H1 (cell line): ENCODE results near the gene EEIG1. TPM values are rescaled to one million over a fixed set of nuclear protein-coding genes. Genes with fewer than 3 reads are reported as not detected.

Source experiments
- CTCF ChIA-PET: fragments of 300-600 bp; sonication (Branson Sonifier 250); formaldehyde crosslinking; loops from one replicate; lab custom pipeline; 2021; ENCODE audit not compliant: partially characterized antibody; lab: Charles Lee
- POLR2A ChIA-PET: fragments of 300-600 bp; sonication (Branson Sonifier 250); formaldehyde crosslinking; loops from one replicate; lab custom pipeline; 2021; ENCODE audit warnings: inconsistent platforms; ENCODE audit not compliant: partially characterized antibody; lab: Charles Lee
- DNase-seq, 2 experiments: peaks; one replicate each; pipeline versions ENCODE4 v3.0.0 to v3.0.0-alpha.2; 2010 to 2022; ENCODE audit warnings: low spot score in 2 of 2, low read depth in 1 of 2, mixed read lengths in 1 of 2
- FAIRE-seq: peaks from 2 replicates; lab custom pipeline; 2011; peaks lifted over from hg19 to GRCh38; lab: Jason Lieb, UNC
- H2AFZ ChIP-seq: 2 replicates; pipeline ENCODE4 v1.8.1; 2012; ENCODE audit warnings: low read length, inconsistent platforms
- H2AK5ac ChIP-seq: 2 replicates; pipeline ENCODE4 v1.6.1; 2013; ENCODE audit warnings: low read depth, low read length
- H2BK120ac ChIP-seq: replicated peaks from 2 replicates; pipeline ENCODE3; 2013; ENCODE audit warnings: low read depth, low read length, inconsistent platforms
- H2BK12ac ChIP-seq: 2 replicates; pipeline ENCODE4 v1.6.1; 2013; ENCODE audit warnings: low read depth, low read length
- H2BK15ac ChIP-seq: 2 replicates; pipeline ENCODE4 v1.6.1; 2013; ENCODE audit warnings: low read length
- H2BK20ac ChIP-seq: 2 replicates; pipeline ENCODE4 v1.6.1; 2013; ENCODE audit warnings: low read length
- H2BK5ac ChIP-seq: 2 replicates; pipeline ENCODE4 v1.6.1; 2013; ENCODE audit warnings: low read depth, low read length
- H3K14ac ChIP-seq: 2 replicates; pipeline ENCODE4 v1.6.1; 2013; ENCODE audit warnings: inconsistent platforms; ENCODE audit not compliant: insufficient read length
- H3K18ac ChIP-seq: 2 replicates; pipeline ENCODE4 v1.6.1; 2013; ENCODE audit warnings: low read length; ENCODE audit errors: extremely low read depth
- H3K23ac ChIP-seq: 2 replicates; pipeline ENCODE4 v1.6.1; 2013; ENCODE audit warnings: inconsistent platforms; ENCODE audit not compliant: insufficient read length
- H3K23me2 ChIP-seq: 2 replicates; pipeline ENCODE4 v1.6.1; 2013; ENCODE audit warnings: low read depth, low read length
- H3K27ac ChIP-seq: 2 replicates; pipeline ENCODE4 v1.6.1; 2011; ENCODE audit warnings: low read depth, low read length, inconsistent platforms
- H3K27me3 ChIP-seq, 4 experiments: replicated peaks in 1 of 4; 1 replicate in 1 of 4; 2 replicates in 3 of 4; pipeline versions ENCODE4 v1.6.1 to v1.8.1; 2011 to 2013; ENCODE audit warnings: low read length in 3 of 4, mild to moderate bottlenecking in 3 of 4, inconsistent platforms in 2 of 4, mixed read lengths in 2 of 4, moderate library complexity in 1 of 4; ENCODE audit not compliant: control insufficient read depth in 3 of 4, insufficient read depth in 3 of 4; ENCODE audit errors: extremely low read depth in 1 of 4
- H3K36me3 ChIP-seq, 4 experiments: 2 replicates each; pipeline versions ENCODE4 v1.6.1 to v1.8.1; 2011 to 2013; ENCODE audit warnings: mild to moderate bottlenecking in 4 of 4, low read length in 3 of 4, moderate library complexity in 2 of 4, control low read depth in 1 of 4, inconsistent platforms in 1 of 4; ENCODE audit not compliant: insufficient read depth in 4 of 4, control insufficient read depth in 2 of 4
- H3K4ac ChIP-seq: replicated peaks from 2 replicates; pipeline ENCODE3; 2013; ENCODE audit warnings: low read length, low read depth, mixed read lengths, inconsistent platforms; ENCODE audit not compliant: insufficient read length
- H3K4me1 ChIP-seq, 4 experiments: replicated peaks in 1 of 4; 1 replicate in 1 of 4; 2 replicates in 3 of 4; pipeline versions ENCODE4 v1.6.1 to v1.8.1; 2011 to 2013; ENCODE audit warnings: low read length in 3 of 4, inconsistent platforms in 2 of 4, mixed read lengths in 1 of 4; ENCODE audit not compliant: insufficient read depth in 4 of 4, control insufficient read depth in 3 of 4
- H3K4me2 ChIP-seq, 2 experiments: 2 replicates each; pipeline versions ENCODE4 v1.6.1 to v1.8.1; 2011 to 2013; ENCODE audit warnings: low read depth in 2 of 2, low read length in 2 of 2, control low read depth in 1 of 2, inconsistent platforms in 1 of 2, mild to moderate bottlenecking in 1 of 2; ENCODE audit not compliant: insufficient read depth in 1 of 2
- H3K4me3 ChIP-seq, 4 experiments: fragments of 200-600, 300-600 bp in 1 of 4; sonication (generic), shearing (Covaris generic), sonication (Bioruptor Twin) in 1 of 4; 2 replicates each; pipeline versions ENCODE4 v1.5.1 to v1.8.1; 2011 to 2016; ENCODE audit warnings: low read length in 4 of 4, low read depth in 3 of 4, control low read depth in 2 of 4, inconsistent platforms in 2 of 4, mild to moderate bottlenecking in 2 of 4, mixed read lengths in 1 of 4, moderate library complexity in 1 of 4; ENCODE audit not compliant: insufficient read depth in 2 of 4; ENCODE audit errors: extremely low read depth in 1 of 4
- H3K56ac ChIP-seq: replicated peaks from 2 replicates; pipeline ENCODE3; 2013; ENCODE audit warnings: low read depth, mild to moderate bottlenecking, mixed read lengths, low read length, inconsistent platforms; ENCODE audit not compliant: insufficient read length
- H3K79me1 ChIP-seq: 2 replicates; pipeline ENCODE4 v1.6.1; 2013; ENCODE audit warnings: low read depth, low read length, control low read depth
- H3K79me2 ChIP-seq, 2 experiments: 2 replicates each; pipeline versions ENCODE4 v1.6.1 to v1.8.1; 2012 to 2013; ENCODE audit warnings: low read length in 2 of 2, mild to moderate bottlenecking in 2 of 2, inconsistent platforms in 1 of 2; ENCODE audit not compliant: insufficient read depth in 2 of 2, control insufficient read depth in 1 of 2
- H3K9ac ChIP-seq, 4 experiments: replicated peaks in 1 of 4; 1 replicate in 1 of 4; 2 replicates in 3 of 4; pipeline versions ENCODE4 v1.6.1 to v1.8.1; 2011 to 2013; ENCODE audit warnings: low read depth in 3 of 4, low read length in 3 of 4, control low read depth in 2 of 4, mild to moderate bottlenecking in 2 of 4, moderate library complexity in 2 of 4, inconsistent platforms in 1 of 4; ENCODE audit errors: extremely low read depth in 1 of 4
- H3K9me3 ChIP-seq, 2 experiments: 2 replicates each; pipeline versions ENCODE4 v1.6.1 to v1.8.1; 2012 to 2013; ENCODE audit warnings: mild to moderate bottlenecking in 2 of 2, moderate library complexity in 2 of 2, control low read depth in 1 of 2, inconsistent platforms in 1 of 2, low read depth in 1 of 2, low read length in 1 of 2, mixed read lengths in 1 of 2; ENCODE audit not compliant: insufficient read depth in 2 of 2
- H4K20me1 ChIP-seq, 2 experiments: replicated peaks in 1 of 2; 2 replicates each; pipeline versions ENCODE3 to v1.8.1; 2011 to 2013; ENCODE audit warnings: inconsistent platforms in 2 of 2, low read length in 2 of 2, mild to moderate bottlenecking in 1 of 2; ENCODE audit not compliant: insufficient read depth in 2 of 2, control insufficient read depth in 1 of 2
- H4K5ac ChIP-seq: 2 replicates; pipeline ENCODE4 v1.6.1; 2013; ENCODE audit warnings: low read length, low read depth, mixed read lengths, inconsistent platforms; ENCODE audit not compliant: insufficient read length
- H4K8ac ChIP-seq: 2 replicates; pipeline ENCODE4 v1.8.0; 2013; ENCODE audit warnings: mild to moderate bottlenecking, moderate library complexity, low read length, inconsistent platforms; ENCODE audit not compliant: insufficient read depth; ENCODE audit errors: extremely low read depth
- H4K91ac ChIP-seq: replicated peaks from 2 replicates; pipeline ENCODE3; 2013; ENCODE audit warnings: low read length, mixed read lengths, inconsistent platforms; ENCODE audit not compliant: insufficient read length
- ATF3 ChIP-seq: IDR thresholded peaks from 2 replicates; pipeline ENCODE4 v1.6.1; 2011; ENCODE audit warnings: low read depth, mild to moderate bottlenecking, low read length; ENCODE audit not compliant: insufficient read depth
- E2F6 ChIP-seq: IDR thresholded peaks from 2 replicates; pipeline ENCODE4 v1.6.1; 2012; ENCODE audit warnings: inconsistent platforms
- HDAC2 ChIP-seq, 2 experiments: fragments of 300-600 bp in 1 of 2; sonication (generic) in 1 of 2; IDR thresholded peaks; 2 replicates each; pipeline ENCODE4 v1.6.1; 2011 to 2012; ENCODE audit warnings: low read depth in 2 of 2, low read length in 2 of 2, mild to moderate bottlenecking in 2 of 2, moderate library complexity in 2 of 2, borderline replicate concordance in 1 of 2, inconsistent platforms in 1 of 2
- KDM4A ChIP-seq: IDR thresholded peaks from one replicate; pipeline ENCODE4 v1.7.1; 2012; ENCODE audit warnings: low read depth, mild to moderate bottlenecking, moderate library complexity, low read length, inconsistent platforms; ENCODE audit not compliant: severe bottlenecking
- KDM5A ChIP-seq: fragments of 200-600 bp; IDR thresholded peaks from 2 replicates; pipeline ENCODE4 v1.7.1; 2012; ENCODE audit warnings: mild to moderate bottlenecking, low read length, inconsistent platforms, mixed read lengths
- POU5F1 ChIP-seq: IDR thresholded peaks from 2 replicates; pipeline ENCODE4 v1.6.1; 2011; ENCODE audit warnings: low read depth, mild to moderate bottlenecking, low read length, moderate library complexity
- RAD21 ChIP-seq, 2 experiments: IDR thresholded peaks in 1 of 2; conservative IDR thresholded peaks in 1 of 2; 2 replicates each; pipeline ENCODE4 v1.6.1; 2011; ENCODE audit warnings: low read depth in 2 of 2, low read length in 2 of 2, improper control_type of control experiment in 1 of 2, inconsistent platforms in 1 of 2, mild to moderate bottlenecking in 1 of 2, moderate library complexity in 1 of 2
- SRF ChIP-seq: IDR thresholded peaks from 2 replicates; pipeline ENCODE4 v1.6.1; 2011; ENCODE audit warnings: mild to moderate bottlenecking, low read depth, low read length, moderate library complexity
- YY1 ChIP-seq: IDR thresholded peaks from 2 replicates; pipeline ENCODE4 v1.6.1; 2011; ENCODE audit warnings: low read depth, mild to moderate bottlenecking, low read length
- WGBS, 2 experiments: shearing (Covaris generic) in 1 of 2; methylation state at CpG; one replicate each; pipeline versions ENCODE4 v1.1.6 to v1.1.7; 2013 to 2015; ENCODE audit warnings: low lambda C conversion rate in 2 of 2, mixed read lengths in 2 of 2, inconsistent platforms in 1 of 2, low coverage in 1 of 2, missing lambda C conversion rate in 1 of 2; ENCODE audit not compliant: insufficient replicate concordance in 2 of 2, insufficient coverage in 1 of 2, insufficient read length in 1 of 2; ENCODE audit errors: extremely low coverage in 1 of 2, missing lambda C conversion rate in 1 of 2; 5-methylcytosine and 5-hydroxymethylcytosine counted together
- polyA plus RNA-seq, 7 experiments: library from polyadenylated mRNA; depleted of rRNA in 3 of 7; stranded (reverse) in 5 of 7; unstranded in 2 of 7; fragments of >200 nt in 5 of 7; fragments of 200-250 nt in 2 of 7; gene quantifications; 1 replicate in 5 of 7; 2 replicates in 1 of 7; 4 replicates in 1 of 7; pipeline versions ENCODE4 v1.2.1 to v1.2.3, GENCODE V29; 2011 to 2013; ENCODE audit warnings: missing spikeins in 2 of 7, mixed read lengths in 2 of 7
- total RNA-seq: library from RNA; stranded (reverse); fragmentation: NEBNext Ultra II Directional; extraction: Animal tissue kit (Norgen Biotek cat#: 25700); gene quantifications from 2 replicates; pipeline ENCODE4 v1.2.1, GENCODE V29; 2021

The EEIG1 gene
- total and polyA plus RNA-seq, 2 of the 8 experiments (the other 6 are each of a cell fraction or from before 2014, with no cell fraction given), result 29.8 to 50.8 TPM

GRCh38 chr9:127947841-127948710, 32.7 kb downstream of the EEIG1 start:
- no peak overlapping the region for H2AFZ ChIP-seq
- peaks cover 9% of the 10 kb centered on the region; the same call in 1 of the 2 replicates for H3K79me1 ChIP-seq
- no peak overlapping the region for H3K4me3 ChIP-seq
- POLR2A ChIA-PET, result interaction anchor here (1.1 to 1.7 kb wide), 3 partner anchors 31 to 131 kb away, joined by 3 to 5 read pairs (median 3); no protein-coding TSS in a partner anchor
- H2BK15ac ChIP-seq, result no peak overlapping the region
- H3K4me2 ChIP-seq, result no peak overlapping the region
- H3K56ac ChIP-seq, result no peak overlapping the region
- peaks cover 4 to 13% (median 6%) of the 10 kb centered on the region in 4 experiments; a peak in 7 of 8 replicates for H3K36me3 ChIP-seq
- H3K14ac ChIP-seq, result no peak overlapping the region
- no peak overlapping the region for H2BK12ac ChIP-seq
- DNase-seq (no peak), FAIRE-seq (no peak)
- H3K27me3 ChIP-seq, result no peaks in the 10 kb centered on the region
- H3K27ac ChIP-seq, result peak overlapping the region; percentile 15; the same call in 1 of the 2 replicates
- H3K23ac ChIP-seq, result no peak overlapping the region
- 87% methylated on average over 17 of the region's 17 CpGs; no CpG with 5 or more reads in 1 of the 2 experiments for WGBS, 2 experiments
- no peak overlapping the region for H4K5ac ChIP-seq
- H2BK20ac ChIP-seq, result no peak overlapping the region
- H4K8ac ChIP-seq, result no peak overlapping the region
- no peak overlapping the region for H4K91ac ChIP-seq
- peaks cover 15 to 20% of the 10 kb centered on the region in 2 experiments for H4K20me1 ChIP-seq
- no peak overlapping the region for H3K9ac ChIP-seq
- no peak overlapping the region for H3K18ac ChIP-seq
- H3K4me1 ChIP-seq, result peaks cover 0 to 8% (median 1%) of the 10 kb centered on the region in 4 experiments; a peak in 4 of 7 replicates
- CTCF ChIA-PET, result interaction anchor here (0.7 to 35.5 kb wide), 6 partner anchors 14 to 122 kb away, joined by 3 to 825 read pairs (median 4); no protein-coding TSS in a partner anchor
- no peaks in the 10 kb centered on the region for H3K9me3 ChIP-seq
- no peak overlapping the region for H2AK5ac ChIP-seq
- H3K23me2 ChIP-seq, result no peaks in the 10 kb centered on the region
- no peak overlapping the region for H3K4ac ChIP-seq
- H3K79me2 ChIP-seq, result peaks cover 0 to 15% of the 10 kb centered on the region in 2 experiments; a peak in 1 of 4 replicates
- H2BK120ac ChIP-seq, result no peak overlapping the region
- H2BK5ac ChIP-seq, result peak overlapping the region; percentile 53; the same call in 1 of the 2 replicates
- TF ChIP-seq HDAC2 (IDR thresholded peaks at IDR 0.05; ENCODE audit: borderline replicate concordance in 1 of 2, low read depth in 2 of 2, low read length in 2 of 2) (no peak), POU5F1 (no peak), E2F6 (no peak), ATF3 (no peak), KDM4A (no peak), RAD21 (IDR thresholded peaks at IDR 0.05 in 1 of 2, conservative IDR thresholded peaks at IDR 0.05 in 1 of 2; ENCODE audit: low read depth in 2 of 2, low read length in 2 of 2) (no peak), YY1 (no peak), SRF (no peak), KDM5A (no peak)
